HepG2 (cell line): ENCODE data around the gene BTF3L4. TPM values are rescaled to one million over a fixed set of nuclear protein-coding genes. Genes with fewer than 3 reads are reported as not detected.

Experiments used
- ARID4A ChIP-seq: sonication (generic); formaldehyde crosslinking; IDR thresholded peaks from 2 replicates; pipeline ENCODE4 v1.5.0; 2020; ENCODE audit warnings: mild to moderate bottlenecking, missing genetic modification reagents, borderline replicate concordance
- ATF2 ChIP-seq: sonication (generic); formaldehyde crosslinking; IDR thresholded peaks from 2 replicates; pipeline ENCODE4 v1.4.0; 2020; ENCODE audit warnings: missing genetic modification reagents
- DMTF1 ChIP-seq: sonication (generic); formaldehyde crosslinking; IDR thresholded peaks from 2 replicates; pipeline ENCODE4 v1.4.0; 2020; ENCODE audit warnings: mild to moderate bottlenecking, missing genetic modification reagents
- GATAD1 ChIP-seq: IDR thresholded peaks from 2 replicates; pipeline ENCODE4 v1.6.1; 2016; ENCODE audit warnings: missing genetic modification reagents, missing compliant biosample characterization
- GATAD2A ChIP-seq: IDR thresholded peaks from 2 replicates; pipeline ENCODE4 v1.6.1; 2016
- HCFC1 ChIP-seq: fragments of 150-350 bp; IDR thresholded peaks from 2 replicates; pipeline ENCODE4 v1.6.1; 2014; ENCODE audit warnings: low read depth, low read length
- HDAC2 ChIP-seq: sonication (generic); formaldehyde crosslinking; IDR thresholded peaks from 2 replicates; pipeline ENCODE4 v1.4.0; 2020; ENCODE audit warnings: missing genetic modification reagents
- HNRNPLL ChIP-seq: fragments of 200-400 bp; formaldehyde crosslinking; IDR thresholded peaks from 2 replicates; pipeline ENCODE4 v1.6.1; 2017; ENCODE audit warnings: mild to moderate bottlenecking, low read depth, low read length; ENCODE audit not compliant: poor library complexity, severe bottlenecking
- IRF9 ChIP-seq: sonication (generic); formaldehyde crosslinking; IDR thresholded peaks from 2 replicates; pipeline ENCODE4 v1.8.0; 2022; ENCODE audit warnings: missing genetic modification reagents, mild to moderate bottlenecking, borderline replicate concordance
- MIXL1 ChIP-seq: IDR thresholded peaks from 2 replicates; pipeline ENCODE4 v1.6.1; 2016
- MXD3 ChIP-seq: IDR thresholded peaks from 2 replicates; pipeline ENCODE4 v1.6.1; 2016; ENCODE audit warnings: mild to moderate bottlenecking, missing biosample characterization, missing genetic modification reagents
- NFKBIZ ChIP-seq: IDR thresholded peaks from 2 replicates; pipeline ENCODE4 v1.6.1; 2018; ENCODE audit warnings: missing genetic modification reagents, missing compliant biosample characterization
- NKX3-1 ChIP-seq: sonication (generic); formaldehyde crosslinking; IDR thresholded peaks from 2 replicates; pipeline ENCODE4 v1.5.0; 2020; ENCODE audit warnings: missing genetic modification reagents
- POLR2G ChIP-seq: fragments of 200-400 bp; formaldehyde crosslinking; IDR thresholded peaks from 2 replicates; pipeline ENCODE4 v1.6.1; 2018; ENCODE audit warnings: mild to moderate bottlenecking, low read depth, low read length, moderate library complexity
- SOX13 ChIP-seq, 3 experiments: fragments of 450-650 bp in 1 of 3; sonication (generic) in 1 of 3; formaldehyde crosslinking in 1 of 3; IDR thresholded peaks in 2 of 3; conservative IDR thresholded peaks in 1 of 3; 2 replicates each; pipeline versions ENCODE4 v1.5.0 to v1.6.1; 2016 to 2020; ENCODE audit warnings: antibody characterized with exemption in 1 of 3, mild to moderate bottlenecking in 1 of 3, missing compliant biosample characterization in 1 of 3, missing genetic modification reagents in 1 of 3, moderate library complexity in 1 of 3
- SRSF4 ChIP-seq: fragments of 200-400 bp; formaldehyde crosslinking; IDR thresholded peaks from one replicate; pipeline ENCODE4 v1.6.1; 2018; ENCODE audit warnings: mild to moderate bottlenecking, low read depth, low read length, moderate library complexity; ENCODE audit not compliant: poor library complexity, severe bottlenecking
- XRCC5 ChIP-seq: fragments of 200-400 bp; formaldehyde crosslinking; optimal IDR thresholded peaks from 2 replicates; pipeline ENCODE3; 2017; ENCODE audit warnings: mild to moderate bottlenecking, low read length
- ZNF446 ChIP-seq: sonication (generic); formaldehyde crosslinking; IDR thresholded peaks from 2 replicates; pipeline ENCODE4 v1.5.0; 2020; ENCODE audit warnings: mild to moderate bottlenecking, missing genetic modification reagents
- ZNF484 ChIP-seq: sonication (generic); formaldehyde crosslinking; IDR thresholded peaks from 2 replicates; pipeline ENCODE4 v1.5.1; 2020; ENCODE audit warnings: mild to moderate bottlenecking, low read depth, missing genetic modification reagents, borderline replicate concordance
- polyA plus RNA-seq, 8 experiments: library from polyadenylated mRNA; depleted of rRNA in 3 of 8; stranded (reverse) in 7 of 8; unstranded in 1 of 8; fragments of >200 nt; fragmentation: Illumina TruSeq in 4 of 8; extraction: Trizol in 4 of 8; gene quantifications; 2 replicates each; pipeline versions ENCODE4 v1.2.1 to v1.2.3, GENCODE V29; 2011 to 2016; ENCODE audit warnings: low read depth in 4 of 8, missing spikeins in 1 of 8, mixed read lengths in 1 of 8; ENCODE audit not compliant: insufficient read depth in 1 of 8
- total RNA-seq, 5 experiments: library from RNA; depleted of rRNA; stranded (reverse); fragments of >200 nt; fragmentation: Illumina TruSeq; extraction: Trizol; gene quantifications; 2 replicates each; pipeline ENCODE4 v1.2.3, GENCODE V29; 2016; ENCODE audit warnings: low read depth in 1 of 5

BTF3L4 gene
- total and polyA plus RNA-seq, 2 of the 13 experiments (the other 11 are each of a cell fraction or from before 2014, with no cell fraction given) = 59.0 to 74.3 TPM

- TF ChIP-seq ZNF446 (CRISPR knock-in tag) (peak; percentile 89), HNRNPLL (peak; percentile 59), MXD3 (CRISPR knock-in tag) (0 out of 2 replicates have a peak, but pooled peaks have one; percentile 41), POLR2G (peak; percentile 95), ATF2 (peak; percentile 56; the same call in 1 of the 2 replicates), GATAD2A (CRISPR knock-in tag) (peak; percentile 37), ZNF484 (CRISPR knock-in tag) (no peak; the same call in 1 of the 2 replicates), HCFC1 (peak; percentile 19; the same call in 1 of the 2 replicates), NKX3-1 (CRISPR knock-in tag) (peak; percentile 27; the same call in 1 of the 2 replicates), SOX13 (IDR thresholded peaks at IDR 0.05) (peak; percentile 10), SOX13 (CRISPR knock-in tag; conservative IDR thresholded peaks at IDR 0.05 in 1 of 2, IDR thresholded peaks at IDR 0.05 in 1 of 2) (peak in 1 of 2 experiments; percentile 26; a peak in 1 of 4 replicates), ARID4A (CRISPR knock-in tag) (peak; percentile 92), XRCC5 (peak; percentile 45), GATAD1 (CRISPR knock-in tag) (peak; percentile 67), IRF9 (CRISPR knock-in tag) (peak; percentile 64; the same call in 1 of the 2 replicates), DMTF1 (CRISPR knock-in tag) (no peak), SRSF4 (no peak), HDAC2 (CRISPR knock-in tag) (peak; percentile 13), NFKBIZ (CRISPR knock-in tag) (peak; percentile 78; the same call in 1 of the 2 replicates), MIXL1 (CRISPR knock-in tag) (no peak)
Measured at GRCh38 chr1:52055066-52055865, 829 bp upstream of the BTF3L4 start, which contains the start of gene TXNDC12 (continued).
